Nephron progenitor cell (in vitro differentiated cells): ENCODE data around the gene DNMT1.

Source experiments
- DNase-seq: peaks from one replicate; pipeline ENCODE4 v3.0.0; 2021
- H3K27ac Mint-ChIP-seq: 2 replicates; pipeline ENCODE4 v1.8.0; 2021; ENCODE audit warnings: mild to moderate bottlenecking, moderate library complexity, mixed read lengths
- H3K27me3 Mint-ChIP-seq: 2 replicates; pipeline ENCODE4 v1.8.0; 2021; ENCODE audit warnings: mild to moderate bottlenecking, low read depth, mixed read lengths; ENCODE audit not compliant: poor library complexity
- H3K36me3 Mint-ChIP-seq: 2 replicates; pipeline ENCODE4 v1.8.0; 2021; ENCODE audit warnings: low read depth, mixed read lengths
- H3K4me1 Mint-ChIP-seq: 2 replicates; pipeline ENCODE4 v1.8.0; 2021; ENCODE audit warnings: mixed read lengths
- H3K4me3 Mint-ChIP-seq: 2 replicates; pipeline ENCODE4 v1.8.0; 2021; ENCODE audit warnings: mild to moderate bottlenecking, moderate library complexity, mixed read lengths
- H3K9me3 Mint-ChIP-seq: 2 replicates; pipeline ENCODE4 v1.8.0; 2021; ENCODE audit warnings: mild to moderate bottlenecking, moderate library complexity, mixed read lengths
- CTCF ChIP-seq: fragments of 200-600 bp; sonication (generic); IDR thresholded peaks from 2 replicates; pipeline ENCODE4 v1.5.0; 2021; ENCODE audit warnings: antibody characterized with exemption

DNMT1 gene

GRCh38 chr19:10214784-10215183, 20.0 kb upstream of the DNMT1 start:
- peaks cover 6% of the 10 kb centered on the region for H3K4me1 Mint-ChIP-seq
- no peak for DNase-seq
- H3K9me3 Mint-ChIP-seq: no peaks in the 10 kb centered on the region
- H3K36me3 Mint-ChIP-seq: peaks cover 3% of the 10 kb centered on the region
- no peak overlapping the region for H3K4me3 Mint-ChIP-seq
- no peak overlapping the region for H3K27ac Mint-ChIP-seq
- no peak for TF ChIP-seq CTCF
- peaks cover 4% of the 10 kb centered on the region for H3K27me3 Mint-ChIP-seq

GRCh38 chr19:10211691-10212090, 16.9 kb upstream of the DNMT1 start:
- Mint-ChIP-seq H3K27me3 (peaks cover 5% of the 10 kb centered on the region), H3K36me3 (no peaks in the 10 kb centered on the region), H3K4me1 (no peaks in the 10 kb centered on the region), H3K4me3 (no peak overlapping the region), H3K9me3 (peaks cover 4% of the 10 kb centered on the region), H3K27ac (peak overlapping the region; percentile 19)
- no peak for TF ChIP-seq CTCF
- DNase-seq: no peak

- Mint-ChIP-seq H3K27ac (no peak overlapping the region), H3K4me1 (no peaks in the 10 kb centered on the region), H3K4me3 (no peak overlapping the region), H3K36me3 (no peaks in the 10 kb centered on the region), H3K9me3 (peaks cover 4% of the 10 kb centered on the region), H3K27me3 (peaks cover 3% of the 10 kb centered on the region)
- no peak for TF ChIP-seq CTCF
- no peak for DNase-seq
Measured at GRCh38 chr19:10211061-10211460, 16.3 kb upstream of the DNMT1 start.

GRCh38 chr19:10209315-10209714, 14.6 kb upstream of the DNMT1 start:
- Mint-ChIP-seq H3K27me3 (peaks cover 3% of the 10 kb centered on the region), H3K36me3 (no peaks in the 10 kb centered on the region), H3K4me3 (no peak overlapping the region), H3K9me3 (peaks cover 4% of the 10 kb centered on the region), H3K27ac (no peak overlapping the region), H3K4me1 (peaks cover 5% of the 10 kb centered on the region)
- DNase-seq: no peak
- no peak for TF ChIP-seq CTCF

GRCh38 chr19:10207026-10207425, 12.3 kb upstream of the DNMT1 start:
- peaks cover 5% of the 10 kb centered on the region for H3K4me1 Mint-ChIP-seq
- peaks cover 4% of the 10 kb centered on the region for H3K9me3 Mint-ChIP-seq
- no peaks in the 10 kb centered on the region for H3K36me3 Mint-ChIP-seq
- H3K27me3 Mint-ChIP-seq: peaks cover 3% of the 10 kb centered on the region
- peak overlapping the region; percentile 79 for H3K27ac Mint-ChIP-seq
- TF ChIP-seq CTCF: no peak
- no peak overlapping the region for H3K4me3 Mint-ChIP-seq
- DNase-seq: no peak

- DNase-seq: no peak
- H3K27me3 Mint-ChIP-seq: peaks cover 3% of the 10 kb centered on the region
- no peaks in the 10 kb centered on the region for H3K36me3 Mint-ChIP-seq
- peak overlapping the region; percentile 79 for H3K27ac Mint-ChIP-seq
- peaks cover 4% of the 10 kb centered on the region for H3K9me3 Mint-ChIP-seq
- H3K4me1 Mint-ChIP-seq: peaks cover 5% of the 10 kb centered on the region
- no peak for TF ChIP-seq CTCF
- no peak overlapping the region for H3K4me3 Mint-ChIP-seq
Measured at GRCh38 chr19:10206226-10206885, 11.6 kb upstream of the DNMT1 start.
